OCI-LY3 (cell line): ENCODE data around the gene IL4R.

Source experiments
- H2AFZ ChIP-seq: fragments of 200-600, 300-600 bp; shearing (Covaris generic); 2 replicates; pipeline ENCODE4 v1.6.0; 2014; ENCODE audit warnings: antibody characterized with exemption, low read depth, low read length
- H3K27ac ChIP-seq: fragments of 200-600, 300-600 bp; sonication (generic); 2 replicates; pipeline ENCODE4 v1.5.1; 2014; ENCODE audit warnings: mild to moderate bottlenecking, low read length, moderate library complexity, mixed read lengths
- H3K27me3 ChIP-seq: fragments of 200-600, 300-600 bp; sonication (generic); 2 replicates; pipeline ENCODE4 v1.6.1; 2014; ENCODE audit warnings: low read depth, low read length, mixed read lengths
- H3K36me3 ChIP-seq: fragments of 200-600, 300-600 bp; sonication (generic); replicated peaks from 2 replicates; pipeline ENCODE3; 2014; ENCODE audit warnings: low read depth, low read length, mixed read lengths
- H3K4me1 ChIP-seq: fragments of 300-600, 200-600 bp; sonication (generic); 2 replicates; pipeline ENCODE4 v1.6.1; 2014; ENCODE audit warnings: low read length, mixed read lengths
- H3K4me2 ChIP-seq: fragments of 200-600, 300-600 bp; sonication (generic); 2 replicates; pipeline ENCODE4 v1.6.1; 2014; ENCODE audit warnings: low read length, mixed read lengths
- H3K4me3 ChIP-seq: fragments of 300-600, 200-600 bp; sonication (generic); 2 replicates; pipeline ENCODE4 v1.5.1; 2014; ENCODE audit warnings: antibody characterized with exemption, mild to moderate bottlenecking, low read length, moderate library complexity
- H3K79me2 ChIP-seq: fragments of 300-600, 200-600 bp; shearing (Covaris generic); 2 replicates; pipeline ENCODE4 v1.6.1; 2014; ENCODE audit warnings: mild to moderate bottlenecking, low read length, mixed read lengths
- H3K9ac ChIP-seq: fragments of 300-600, 200-600 bp; shearing (Covaris generic); 2 replicates; pipeline ENCODE4 v1.6.0; 2014; ENCODE audit warnings: mild to moderate bottlenecking, low read length, moderate library complexity
- H3K9me3 ChIP-seq: fragments of 200-600, 300-600 bp; shearing (Covaris generic); 2 replicates; pipeline ENCODE4 v1.6.1; 2014; ENCODE audit warnings: low read length, mixed read lengths; ENCODE audit not compliant: insufficient read depth
- H4K20me1 ChIP-seq: fragments of 200-600, 300-600 bp; sonication (generic); 2 replicates; pipeline ENCODE4 v1.6.1; 2016; ENCODE audit warnings: low read length, mixed read lengths; ENCODE audit not compliant: insufficient read depth
- CTCF ChIP-seq: fragments of 200-600, 300-600 bp; sonication (generic); IDR thresholded peaks from 2 replicates; pipeline ENCODE4 v1.5.1; 2014; ENCODE audit warnings: antibody characterized with exemption, low read length, low read depth
- EZH2phosphoT487 ChIP-seq: fragments of 200-600 bp; shearing (Covaris generic); IDR thresholded peaks from 2 replicates; pipeline ENCODE4 v1.6.1; 2018; ENCODE audit warnings: antibody characterized with exemption, mixed run types, low read depth

Gene IL4R

GRCh38 chr16:27305839-27306442 lies 7.8 kb upstream of the IL4R start:
- H3K4me1 ChIP-seq, result no peaks in the 10 kb centered on the region
- H3K4me3 ChIP-seq, result no peak overlapping the region
- H4K20me1 ChIP-seq, result no peaks in the 10 kb centered on the region
- TF ChIP-seq EZH2phosphoT487 (no peak), CTCF (no peak)
- H3K36me3 ChIP-seq, result no peaks in the 10 kb centered on the region
- no peaks in the 10 kb centered on the region for H3K79me2 ChIP-seq
- H3K27ac ChIP-seq, result no peak overlapping the region
- no peaks in the 10 kb centered on the region for H3K9me3 ChIP-seq
- no peak overlapping the region for H2AFZ ChIP-seq
- H3K4me2 ChIP-seq, result no peak overlapping the region
- peaks cover 24% of the 10 kb centered on the region; the same call in 1 of the 2 replicates for H3K27me3 ChIP-seq
- no peak overlapping the region for H3K9ac ChIP-seq

- Histone ChIP-seq H3K27me3 (peaks cover 35% of the 10 kb centered on the region), H3K79me2 (no peaks in the 10 kb centered on the region), H2AFZ (no peak overlapping the region), H3K9ac (no peak overlapping the region), H3K4me2 (no peak overlapping the region), H3K4me1 (peaks cover 4% of the 10 kb centered on the region), H4K20me1 (no peaks in the 10 kb centered on the region), H3K4me3 (no peak overlapping the region), H3K27ac (no peak overlapping the region), H3K36me3 (no peaks in the 10 kb centered on the region), H3K9me3 (no peaks in the 10 kb centered on the region)
- TF ChIP-seq EZH2phosphoT487 (no peak), CTCF (no peak)
Observed at GRCh38 chr16:27308792-27309191, 5.0 kb upstream of the IL4R start.

GRCh38 chr16:27310576-27311447 lies 3.0 kb upstream of the IL4R start:
- peaks cover 18% of the 10 kb centered on the region for H3K79me2 ChIP-seq
- TF ChIP-seq CTCF, result no peak
- TF ChIP-seq EZH2phosphoT487, result no peak
- no peaks in the 10 kb centered on the region for H3K9me3 ChIP-seq
- peaks cover 3% of the 10 kb centered on the region; the same call in 1 of the 2 replicates for H4K20me1 ChIP-seq
- no peak overlapping the region for H3K9ac ChIP-seq
- H3K27ac ChIP-seq, result no peak overlapping the region
- no peaks in the 10 kb centered on the region for H3K36me3 ChIP-seq
- no peak overlapping the region for H2AFZ ChIP-seq
- peaks cover 32% of the 10 kb centered on the region for H3K27me3 ChIP-seq
- peaks cover 11% of the 10 kb centered on the region for H3K4me1 ChIP-seq
- H3K4me3 ChIP-seq, result no peak overlapping the region
- no peak overlapping the region for H3K4me2 ChIP-seq

GRCh38 chr16:27311448-27311830 lies 2.3 kb upstream of the IL4R start:
- no peak overlapping the region for H3K27ac ChIP-seq
- H3K4me1 ChIP-seq, result peaks cover 11% of the 10 kb centered on the region
- H3K4me3 ChIP-seq, result no peak overlapping the region
- no peak overlapping the region for H3K4me2 ChIP-seq
- H4K20me1 ChIP-seq, result peaks cover 8% of the 10 kb centered on the region; the same call in 1 of the 2 replicates
- peaks cover 32% of the 10 kb centered on the region for H3K27me3 ChIP-seq
- H2AFZ ChIP-seq, result no peak overlapping the region
- H3K36me3 ChIP-seq, result no peaks in the 10 kb centered on the region
- no peak for TF ChIP-seq EZH2phosphoT487
- TF ChIP-seq CTCF, result no peak
- H3K9ac ChIP-seq, result no peak overlapping the region
- no peaks in the 10 kb centered on the region for H3K9me3 ChIP-seq
- H3K79me2 ChIP-seq, result peaks cover 24% of the 10 kb centered on the region
